ENCODE data around the gene LYST. TPM values are rescaled to one million over a fixed set of nuclear protein-coding genes. Genes with fewer than 3 reads are reported as not detected.
"Not testable (repeated sequence)": the region's sequence is repeated elsewhere in the genome, so short reads cannot be mapped to it uniquely, and the experiment has no call there.

Gene LYST
- total and polyA plus RNA-seq, 10 donors: 9.0 to 169 (median 98.1) TPM

- H3K4me3 ChIP-seq: peak overlapping the region in 5 of 8 donors; percentile 26 to 63 (median 31)
- 21 to 37% (median 27%) methylated on average over 46 to 47 of the region's 47 CpGs for WGBS, 5 donors
- no peaks in the 10 kb centered on the region for H3K36me3 ChIP-seq
- peak overlapping the region in 5 of 8 donors; percentile 28 to 78 (median 55) for H3K27ac ChIP-seq
- TF ChIP-seq POLR2AphosphoS5 (IDR thresholded peaks at IDR 0.05) (peak; percentile 30 to 59 (median 44)), CTCF (IDR thresholded peaks at IDR 0.05 in 8 of 11, conservative IDR thresholded peaks at IDR 0.05 in 3 of 11) (no peak), POLR2A (IDR thresholded peaks at IDR 0.05) (no peak)
- DNase-seq: peak; percentile 83
- intact Hi-C loops (cut with DNase I; ENCODE audit: low total_unique reads): no loop called here
- no peaks in the 10 kb centered on the region for H3K9me3 ChIP-seq
- peaks cover 0 to 23% (median 15%) of the 10 kb centered on the region in 6 donors for H3K4me1 ChIP-seq
- H3K27me3 ChIP-seq (replicated peaks in 1 of 7): peaks cover 0 to 57% (median 8%) of the 10 kb centered on the region in 7 donors
Observed at GRCh38 chr1:235642011-235642942, 224.4 kb downstream of the LYST start.

GRCh38 chr1:235640580-235640979, 226.1 kb downstream of the LYST start:
- Histone ChIP-seq H3K4me3 (no peak overlapping the region), H3K27me3 (replicated peaks in 1 of 7) (peaks cover 0 to 47% (median 0%) of the 10 kb centered on the region in 7 donors), H3K9me3 (no peaks in the 10 kb centered on the region), H3K36me3 (no peaks in the 10 kb centered on the region), H3K27ac (no peak overlapping the region), H3K4me1 (peaks cover 0 to 23% (median 15%) of the 10 kb centered on the region in 6 donors)
- intact Hi-C loops (cut with DNase I; ENCODE audit: low total_unique reads): no loop called here
- DNase-seq: peak; percentile 59
- TF ChIP-seq CTCF (IDR thresholded peaks at IDR 0.05 in 8 of 11, conservative IDR thresholded peaks at IDR 0.05 in 3 of 11) (no peak), POLR2A (IDR thresholded peaks at IDR 0.05) (no peak), POLR2AphosphoS5 (IDR thresholded peaks at IDR 0.05) (no peak)
- WGBS, 5 donors: 89 to 96% (median 94%) methylated on average over 8 to 12 of the region's 12 CpGs

- TF ChIP-seq POLR2A (IDR thresholded peaks at IDR 0.05) (no peak), CTCF (IDR thresholded peaks at IDR 0.05 in 8 of 11, conservative IDR thresholded peaks at IDR 0.05 in 3 of 11) (no peak), POLR2AphosphoS5 (IDR thresholded peaks at IDR 0.05) (no peak)
- no peak overlapping the region for H3K4me3 ChIP-seq
- H3K27me3 ChIP-seq (replicated peaks in 1 of 7): peaks cover 0 to 37% (median 0%) of the 10 kb centered on the region in 7 donors
- intact Hi-C loops (cut with DNase I; ENCODE audit: low total_unique reads): no loop called here
- no peaks in the 10 kb centered on the region for H3K36me3 ChIP-seq
- no peaks in the 10 kb centered on the region for H3K9me3 ChIP-seq
- no peak overlapping the region for H3K27ac ChIP-seq
- DNase-seq: peak; percentile 48
- H3K4me1 ChIP-seq: peaks cover 0 to 23% (median 15%) of the 10 kb centered on the region in 6 donors
- 81 to 93% (median 85%) methylated on average over 14 of the region's 14 CpGs for WGBS, 5 donors
Observed at GRCh38 chr1:235639226-235640205, 227.2 kb downstream of the LYST start.

GRCh38 chr1:235638612-235639011, 228.1 kb downstream of the LYST start:
- WGBS, 5 donors: 83 to 96% (median 89%) methylated on average over 1 to 2 of the region's 2 CpGs
- H3K27me3 ChIP-seq (replicated peaks in 1 of 7): peaks cover 0 to 28% (median 0%) of the 10 kb centered on the region in 7 donors
- peaks cover 0 to 23% (median 15%) of the 10 kb centered on the region in 6 donors for H3K4me1 ChIP-seq
- H3K36me3 ChIP-seq; H3K9me3 ChIP-seq; H3K4me3 ChIP-seq; H3K27ac ChIP-seq; intact Hi-C loops (cut with DNase I; ENCODE audit: low total_unique reads): not testable (repeated sequence)
- DNase-seq: peak; percentile 37

All from spleen (tissue), 11 donors.